Fibroblast of the aortic adventitia (primary cell): Measurements from ENCODE around the gene KRTAP12-3. TPM values are rescaled to one million over a fixed set of nuclear protein-coding genes. Genes with fewer than 3 reads are reported as not detected.
"Not testable (repeated sequence)": the region's sequence is repeated elsewhere in the genome, so short reads cannot be mapped to it uniquely, and the experiment has no call there.

Experiments used
- DNase-seq: peaks from one replicate; pipeline ENCODE4 v3.0.0-alpha.2; 2010; ENCODE audit warnings: low read depth
- H3K4me3 ChIP-seq: 2 replicates; pipeline ENCODE4 v1.5.1; 2011; ENCODE audit warnings: low read depth, mild to moderate bottlenecking, control low read depth, low read length, moderate library complexity
- CTCF ChIP-seq: IDR thresholded peaks from 2 replicates; pipeline ENCODE4 v1.5.1; 2011; ENCODE audit warnings: mild to moderate bottlenecking, low read length, control low read depth, inconsistent platforms; ENCODE audit not compliant: insufficient read depth
- total RNA-seq: library from RNA; depleted of rRNA; stranded (reverse); fragments of >200 nt; gene quantifications from 2 replicates; pipeline ENCODE4 v1.2.3, GENCODE V29; 2012; ENCODE audit warnings: low replicate concordance

KRTAP12-3 gene
- total RNA-seq, 1 donor, result not detected

GRCh38 chr21:44637018-44637850 lies 20.5 kb upstream of the KRTAP12-3 start, which contains the start of gene KRTAP10-10:
Gene KRTAP10-10 (plus strand): TSS chr21:44637356. CDS start chr21:44637418, 62 bp downstream.
- TF ChIP-seq CTCF, result no peak
- H3K4me3 ChIP-seq, result no peak within 1 kb of the TSS
- DNase-seq, result no peak

GRCh38 chr21:44637851-44638348 lies 19.8 kb upstream of the KRTAP12-3 start:
- not testable (repeated sequence) for DNase-seq, H3K4me3 ChIP-seq

DNA sequence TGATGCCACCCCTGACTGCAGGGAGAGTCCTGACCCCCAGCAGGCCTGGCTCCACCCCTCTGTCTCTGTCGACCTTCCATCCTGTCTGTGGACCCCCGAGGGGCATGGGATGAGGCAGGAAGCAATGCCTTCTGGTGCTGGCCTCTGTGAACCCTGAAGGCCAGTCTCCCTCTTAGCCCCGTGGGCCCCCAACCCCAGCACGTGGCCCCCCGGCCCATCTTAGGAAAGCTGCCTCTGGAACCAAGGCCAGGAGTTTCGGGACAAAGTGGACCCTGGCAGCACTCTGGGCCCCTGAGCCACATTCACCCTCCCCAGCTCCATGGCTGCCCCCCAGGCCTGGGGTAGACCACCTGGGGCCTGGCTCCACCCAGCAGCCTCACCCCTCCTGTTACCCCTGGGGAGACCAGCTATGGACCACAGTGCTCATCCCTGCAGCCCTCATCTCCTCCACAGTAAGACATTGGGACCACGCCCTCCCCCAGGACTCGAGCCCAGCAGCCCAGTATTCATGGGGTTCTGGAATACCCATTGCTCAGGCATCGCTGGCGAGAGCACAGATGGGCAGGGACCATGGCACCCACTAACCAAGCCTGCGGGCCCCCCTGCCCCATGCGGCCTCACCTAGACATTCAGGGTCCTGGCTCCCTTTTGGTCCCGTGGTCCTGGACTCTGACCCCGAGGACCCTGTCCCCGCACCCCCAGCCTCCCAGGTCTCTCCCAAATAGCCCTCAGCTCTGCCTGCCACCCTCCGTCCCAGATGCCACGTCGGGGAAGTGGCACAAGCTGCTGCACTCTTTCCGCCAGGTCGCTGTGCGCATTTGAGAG lies 19.0 kb upstream of the KRTAP12-3 start:
- not testable (repeated sequence) for H3K4me3 ChIP-seq, DNase-seq

DNA sequence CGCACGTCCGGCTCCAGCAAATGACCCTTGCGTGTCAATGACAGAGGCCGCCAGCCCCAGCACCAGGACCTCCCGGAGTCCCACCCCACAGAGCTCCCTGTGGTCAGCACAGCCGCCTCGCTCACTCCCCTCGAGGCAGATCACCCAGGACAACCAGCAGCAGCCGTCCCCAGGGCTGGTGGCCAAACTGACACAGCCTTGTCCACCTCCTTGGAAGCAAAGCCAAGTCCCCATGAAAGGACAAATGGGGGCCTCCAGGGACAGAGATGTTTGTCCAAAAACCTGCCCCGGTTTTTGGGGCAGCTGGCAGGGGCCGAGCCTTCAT lies 18.4 kb upstream of the KRTAP12-3 start:
- no peak for TF ChIP-seq CTCF
- no peak overlapping the region for H3K4me3 ChIP-seq
- no peak for DNase-seq

GRCh38 chr21:44640761-44641160 lies 17.0 kb upstream of the KRTAP12-3 start:
- no peak for DNase-seq
- no peak overlapping the region for H3K4me3 ChIP-seq
- no peak for TF ChIP-seq CTCF

- no peak for TF ChIP-seq CTCF
Observed at GRCh38 chr21:44643741-44644310, 13.9 kb upstream of the KRTAP12-3 start.

GRCh38 chr21:44644878-44645277 lies 12.9 kb upstream of the KRTAP12-3 start:
- no peak overlapping the region for H3K4me3 ChIP-seq
- TF ChIP-seq CTCF, result no peak
- DNase-seq, result no peak

More at GRCh38 chr21:44643741-44644310, 13.9 kb upstream of the KRTAP12-3 start:
- H3K4me3 ChIP-seq, result no peak overlapping the region
- no peak for DNase-seq

GRCh38 chr21:44646366-44647221 lies 11.1 kb upstream of the KRTAP12-3 start, which contains the start of gene KRTAP10-11:
Gene KRTAP10-11 (plus strand): TSS chr21:44646414. CDS start chr21:44646459, 45 bp downstream.
- not testable (repeated sequence) for H3K4me3 ChIP-seq, DNase-seq
